ENCODE measurements around the gene CPT1A.

Gene CPT1A

DNA sequence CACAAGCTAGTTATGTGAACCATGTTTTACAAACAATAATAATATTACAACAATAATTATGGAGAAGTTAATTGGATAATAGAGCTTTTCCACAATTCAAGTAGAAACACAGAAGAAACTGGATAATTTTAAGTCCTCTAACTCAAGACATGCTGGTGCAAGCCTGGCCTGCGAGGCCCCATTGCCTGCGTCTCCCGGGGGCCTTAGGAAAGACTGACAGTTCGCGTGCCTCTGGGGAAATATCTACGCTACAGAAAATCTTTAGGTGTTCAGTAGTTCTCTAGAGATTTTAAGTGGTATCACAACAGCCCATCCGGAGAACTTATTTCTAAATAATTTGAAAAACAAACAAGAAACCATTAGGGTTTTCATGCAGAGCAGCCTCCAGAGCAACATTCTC is 134.2 kb downstream of the CPT1A start:
- no peak for DNase-seq (ENCODE audit: low spot score)

DNA sequence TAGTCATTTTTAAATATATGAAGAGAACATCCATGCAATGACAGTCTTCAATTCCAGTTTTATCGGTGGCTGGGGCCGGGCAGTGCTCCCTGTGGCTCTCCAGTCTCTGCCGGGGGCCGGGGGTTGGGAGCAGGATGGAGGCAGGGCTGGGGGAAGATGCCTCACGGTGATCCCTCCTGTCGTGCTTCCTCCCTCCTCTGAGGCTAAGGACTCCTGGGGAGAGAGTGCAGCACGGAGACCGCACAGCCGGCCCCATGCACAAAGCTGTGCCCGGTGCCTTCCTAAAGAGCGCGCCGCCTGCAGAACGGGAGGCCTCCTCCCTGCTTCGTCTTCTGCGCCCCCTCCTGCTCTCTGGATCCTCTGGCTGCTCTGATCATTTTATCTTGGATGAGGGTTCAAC is 136.8 kb downstream of the CPT1A start:
- no peak for DNase-seq (ENCODE audit: low spot score)
